ENCODE measurements around the gene CD300H. TPM values are rescaled to one million over a fixed set of nuclear protein-coding genes. Genes with fewer than 3 reads are reported as not detected.
A peak's percentile ranks its signal among the peaks of the same experiment; 100 is the strongest.
"Not testable (repeated sequence)": the region's sequence is repeated elsewhere in the genome, so short reads cannot be mapped to it uniquely, and the experiment has no call there.

The CD300H gene
- total RNA-seq, 1 donor from 2014 or later: not detected

DNA sequence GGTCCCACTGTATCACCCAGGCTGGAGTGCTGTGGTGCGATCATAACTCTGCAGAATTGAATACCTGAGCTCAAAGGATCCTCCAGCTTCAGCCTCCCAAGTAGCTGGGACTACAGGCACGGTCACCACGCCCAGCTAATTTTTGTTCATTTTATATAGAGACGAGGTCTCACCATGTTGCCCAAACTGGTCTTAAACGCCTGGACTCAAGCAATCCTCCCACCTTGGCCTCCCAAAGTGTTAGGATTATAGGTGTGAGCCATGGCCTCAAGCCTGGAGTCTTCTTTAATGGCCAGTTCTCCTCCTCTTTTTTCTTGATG lies 36.5 kb downstream of the CD300H start:
- FAIRE-seq: no peak
- no peak for DNase-seq (ENCODE audit: low spot score in 2 of 2)

DNA sequence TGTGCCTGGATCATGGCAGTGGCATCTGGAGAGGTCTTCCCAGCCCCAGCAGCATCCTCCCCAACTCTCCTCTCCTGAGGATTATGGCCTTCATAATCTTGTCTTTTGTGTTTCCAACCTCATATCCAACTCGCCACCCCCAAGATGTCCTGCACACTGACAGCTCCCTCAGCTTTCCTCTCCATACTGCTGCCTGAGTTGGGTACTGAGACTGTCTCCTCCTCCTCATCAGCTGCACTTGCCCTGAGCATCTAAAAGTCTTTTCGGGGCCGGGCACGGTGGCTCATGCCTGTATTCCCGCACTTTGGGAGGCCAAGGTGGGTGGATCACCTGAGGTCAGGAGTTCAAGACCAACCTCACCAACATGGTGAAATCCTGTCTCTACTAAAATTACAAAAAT lies 38.1 kb downstream of the CD300H start:
- DNase-seq (ENCODE audit: low spot score in 2 of 2) (no peak), FAIRE-seq (no peak)

DNA sequence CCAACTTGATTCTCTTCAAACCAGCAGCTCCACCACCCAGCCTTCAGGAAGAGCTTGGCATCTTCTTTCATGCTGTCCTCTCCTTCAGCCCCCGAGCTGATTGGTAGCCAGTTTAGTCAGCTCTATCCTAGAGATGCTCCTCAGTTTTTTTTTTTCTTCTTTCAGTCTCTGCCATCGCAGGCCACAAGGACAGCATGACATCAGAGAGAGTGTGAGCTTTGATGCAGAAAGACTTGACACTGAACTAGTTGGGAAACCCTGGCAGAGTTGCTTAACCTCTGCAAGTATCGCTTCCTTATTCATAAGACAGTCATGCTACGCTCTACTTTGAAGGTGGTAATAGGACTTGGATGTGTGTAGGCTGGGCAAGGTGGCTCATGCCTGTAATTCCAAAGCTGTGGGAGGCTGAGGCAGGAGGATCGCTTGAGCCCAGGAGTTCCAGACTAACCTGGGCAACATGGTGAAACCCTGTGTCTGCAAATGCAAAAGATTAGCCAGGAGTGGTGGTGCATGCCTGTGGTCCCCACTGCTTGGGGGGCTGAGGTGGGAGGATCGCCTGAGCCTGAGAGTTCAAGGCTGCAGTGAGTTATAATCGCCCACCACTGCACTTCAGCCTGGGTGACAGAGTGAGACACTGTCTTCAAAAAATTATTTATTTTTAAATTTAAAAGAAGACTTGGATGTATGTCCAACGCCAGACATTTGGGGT lies 38.7 kb downstream of the CD300H start:
- FAIRE-seq (no peak), DNase-seq (ENCODE audit: low spot score in 2 of 2) (peak in 1 of 2 donors; percentile 7)

DNA sequence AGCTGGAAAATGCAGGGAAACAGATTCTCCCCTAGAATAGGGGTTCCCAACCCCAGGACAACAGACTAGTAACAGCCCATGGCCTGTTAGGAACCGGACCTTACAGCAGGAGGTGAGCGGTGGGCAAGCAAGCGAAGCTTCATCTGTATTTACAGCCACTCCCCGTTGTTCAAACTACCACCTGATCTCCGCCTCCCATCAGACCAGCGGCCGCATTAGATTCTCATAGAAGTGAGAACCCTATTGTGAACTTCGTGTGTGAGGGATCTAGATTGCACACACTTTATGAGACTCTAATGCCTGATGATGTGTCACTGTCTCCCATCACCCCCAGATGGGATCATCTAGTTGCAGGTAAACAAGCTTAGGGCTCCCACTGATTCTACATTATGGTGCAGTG lies 39.6 kb downstream of the CD300H start:
- DNase-seq (ENCODE audit: low spot score in 2 of 2) (no peak), FAIRE-seq (no peak)

DNA sequence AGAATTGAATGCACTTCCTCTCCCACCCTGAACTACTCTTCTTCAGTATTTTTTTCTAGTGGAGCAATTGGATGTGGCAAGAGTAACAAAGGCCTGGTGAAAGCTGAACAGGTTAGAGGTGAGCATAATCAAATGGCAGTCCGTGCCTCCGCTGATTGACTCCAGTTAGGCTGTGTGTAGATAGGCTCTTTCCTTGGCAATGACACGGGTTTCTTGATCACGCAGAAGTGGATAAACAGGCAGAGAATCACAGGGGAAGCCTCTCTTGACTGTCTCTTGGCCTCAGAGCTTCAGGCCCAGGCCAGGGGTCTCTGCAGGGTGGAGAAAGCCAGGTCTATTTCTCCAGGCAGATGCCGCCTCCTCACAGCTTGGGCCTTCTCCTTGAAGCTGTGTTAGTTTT lies 40.2 kb downstream of the CD300H start:
- FAIRE-seq: no peak
- no peak for DNase-seq (ENCODE audit: low spot score in 2 of 2)

DNA sequence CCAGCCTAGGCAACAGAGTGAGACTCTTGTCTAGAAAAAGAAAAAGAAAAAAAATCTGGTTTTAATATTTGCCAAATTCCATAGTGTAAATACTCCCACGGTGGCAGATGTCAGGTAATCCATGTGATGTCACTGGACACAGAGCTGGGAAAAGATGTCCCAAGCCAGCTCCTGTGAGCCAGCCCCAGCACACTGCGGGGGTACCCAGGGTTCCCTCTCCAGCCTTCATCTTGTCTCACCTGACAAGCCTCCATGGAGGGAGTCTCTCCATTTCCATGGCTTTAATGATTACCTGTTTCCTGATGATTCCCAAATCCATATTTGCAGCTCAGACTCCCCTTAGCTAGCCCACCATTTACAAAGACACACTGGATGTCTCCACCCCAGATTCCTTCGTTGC lies 40.6 kb downstream of the CD300H start:
- DNase-seq (ENCODE audit: low spot score in 2 of 2): no peak
- no peak for FAIRE-seq

DNA sequence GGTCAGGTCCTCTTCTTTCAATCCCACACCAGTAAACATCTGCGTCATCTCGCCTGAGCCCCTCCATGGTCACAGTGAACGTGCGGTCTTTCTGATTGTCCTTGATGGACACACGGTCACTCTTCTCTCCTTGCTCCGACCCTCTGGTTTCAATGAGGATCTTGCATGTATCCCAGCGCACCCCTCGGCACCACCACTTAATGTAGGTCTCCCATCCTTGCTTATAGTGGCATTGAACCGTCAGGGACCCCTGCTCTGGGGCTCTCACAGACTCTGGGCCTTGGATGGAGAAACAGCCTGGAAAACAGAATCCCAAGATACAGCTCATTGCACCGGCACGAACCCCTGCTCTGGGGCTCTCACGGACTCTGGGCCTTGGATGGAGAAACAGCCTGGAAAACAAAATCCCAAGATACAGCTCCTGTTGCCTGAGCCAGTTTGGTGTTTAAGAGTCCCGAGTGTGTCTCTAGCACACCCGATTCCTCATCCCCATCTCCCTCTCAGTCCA lies 41.5 kb downstream of the CD300H start:
- FAIRE-seq (no peak), DNase-seq (ENCODE audit: low spot score in 2 of 2) (no peak)

DNA sequence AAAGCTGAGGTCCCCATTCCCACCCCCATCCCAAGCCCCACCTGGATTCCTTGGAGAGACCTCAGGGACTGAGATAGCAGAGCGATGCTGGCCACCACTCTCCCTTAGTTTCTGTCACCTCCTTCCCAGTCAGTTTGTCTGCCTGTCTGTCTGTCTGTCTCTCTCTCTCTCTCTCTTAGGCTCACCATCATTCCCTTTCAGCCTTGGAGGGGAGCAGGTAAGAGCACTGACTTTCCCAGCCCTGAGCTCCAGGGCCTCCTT lies 41.9 kb downstream of the CD300H start:
- DNase-seq (ENCODE audit: low spot score in 2 of 2): no peak

DNA sequence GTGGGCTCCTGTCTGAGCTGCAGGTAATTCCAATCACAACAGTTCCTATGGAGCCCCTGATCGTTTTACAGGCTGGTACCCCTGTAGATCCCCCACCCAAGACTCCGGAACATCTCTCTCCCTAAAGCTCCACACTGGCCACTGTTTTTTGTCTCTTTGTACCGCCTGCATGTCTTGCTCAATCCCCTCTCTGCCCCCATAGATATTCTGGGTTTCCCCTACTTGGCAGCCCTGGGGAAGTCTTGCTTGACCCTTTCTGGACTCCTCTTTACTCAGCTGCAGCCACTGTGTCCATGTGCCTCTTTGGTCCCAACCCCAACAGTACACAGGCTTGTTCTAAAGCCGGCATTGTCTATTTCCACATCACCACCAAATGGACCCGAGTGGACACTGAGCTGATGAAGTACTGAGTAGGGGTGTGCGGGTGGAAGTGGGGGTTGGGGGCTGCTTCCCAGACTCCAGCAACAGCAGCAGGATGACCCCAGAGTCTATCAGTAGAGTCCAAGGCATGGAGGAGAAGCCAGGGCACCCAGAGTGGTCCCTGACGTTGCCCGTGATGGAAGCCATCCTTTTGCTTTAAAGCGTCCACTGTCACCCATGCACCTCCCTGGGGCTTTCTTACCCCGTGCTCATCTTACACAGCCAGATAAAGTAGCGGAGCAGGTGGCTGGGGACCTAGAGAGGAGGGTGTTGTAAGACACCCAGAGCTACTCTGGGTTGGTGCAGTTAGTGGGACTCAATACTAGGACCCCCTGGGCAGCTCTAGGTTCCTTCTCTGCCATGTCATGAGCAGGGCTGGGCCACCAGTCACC lies 42.5 kb downstream of the CD300H start:
- DNase-seq (ENCODE audit: low spot score in 2 of 2) (no peak), FAIRE-seq (no peak)

More for the DNA sequence above, 41.9 kb downstream of the CD300H start:
- no peak for FAIRE-seq

DNA sequence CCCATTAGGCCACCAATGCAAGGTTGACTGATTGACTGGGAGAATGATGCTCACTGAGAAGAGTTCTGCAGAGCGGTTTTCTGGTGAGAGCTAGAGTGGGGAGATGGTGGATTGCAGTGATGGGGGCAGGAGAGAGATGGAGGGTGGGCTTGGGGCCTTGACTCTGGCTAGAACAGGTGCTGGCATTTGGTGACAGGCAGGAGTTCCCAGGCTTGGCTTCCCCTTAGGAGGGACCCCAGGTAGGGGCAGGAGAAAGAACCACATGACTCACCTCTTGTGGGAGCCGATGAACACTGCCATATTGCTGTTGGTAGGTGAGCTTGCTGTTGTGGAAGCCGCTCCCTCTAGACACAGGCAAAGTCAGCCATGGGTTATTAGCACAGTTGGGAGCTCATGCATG lies 44.0 kb downstream of the CD300H start:
- DNase-seq (ENCODE audit: low spot score in 2 of 2) (no peak), FAIRE-seq (no peak)

DNA sequence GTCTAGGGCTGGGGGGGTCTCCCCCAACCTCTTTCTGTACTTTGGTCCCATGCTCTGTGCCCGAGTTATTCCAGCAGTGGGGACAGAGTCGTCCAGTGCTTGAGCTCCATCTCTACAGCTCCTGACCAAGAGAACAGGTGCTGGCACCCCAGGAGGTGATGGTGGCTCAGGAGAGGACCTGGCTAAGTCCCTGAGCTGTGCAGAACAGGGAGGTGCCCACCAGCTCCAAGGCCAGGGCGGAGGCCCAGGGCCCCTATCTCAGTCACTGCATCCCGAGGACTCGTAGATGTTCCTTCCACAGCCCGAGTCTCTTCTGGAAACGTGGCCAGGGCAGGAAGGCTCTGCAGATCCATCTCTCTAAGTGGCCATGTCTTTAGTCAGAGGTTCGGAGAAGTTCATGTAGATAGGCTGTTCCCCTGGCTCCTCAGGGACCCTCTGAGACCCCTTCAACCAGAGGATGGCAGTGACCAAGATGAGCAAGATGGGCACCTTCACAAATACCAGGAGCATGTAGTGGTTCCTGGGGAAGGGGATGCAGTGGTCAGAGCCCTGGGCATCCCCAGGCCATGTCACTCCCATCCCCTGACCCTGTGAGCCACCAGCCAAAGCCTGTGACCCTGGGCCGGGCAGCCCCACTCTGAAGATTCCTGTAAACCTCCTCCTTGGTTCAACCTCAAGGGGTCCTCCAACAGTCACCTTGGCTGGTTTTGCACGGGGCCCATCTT lies 44.8 kb downstream of the CD300H start:
- FAIRE-seq: no peak

DNA sequence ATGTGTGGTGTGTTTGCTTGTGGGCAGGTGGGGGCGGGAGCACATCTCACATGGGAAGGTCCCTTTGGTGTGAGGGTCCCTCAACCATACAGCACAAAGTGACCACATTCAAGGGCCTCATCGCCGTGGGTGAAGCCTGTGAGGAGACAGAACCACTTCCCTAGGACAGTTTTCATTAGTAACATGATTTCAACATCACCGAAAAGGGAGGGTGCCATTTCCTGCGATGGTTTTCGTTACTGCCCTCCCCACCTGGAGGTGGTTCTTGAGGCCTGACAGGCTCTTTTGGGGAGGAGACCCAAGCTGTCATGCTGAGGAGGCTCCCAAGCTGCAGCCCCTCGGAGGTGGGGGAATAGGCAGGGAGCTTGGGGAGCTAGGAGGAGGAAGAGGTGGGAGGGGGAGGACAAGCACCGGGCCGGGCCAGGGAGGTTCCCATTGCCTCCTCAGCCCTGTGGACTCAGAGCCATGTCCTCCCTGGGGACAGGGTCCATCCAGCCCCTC lies 45.6 kb downstream of the CD300H start:
- FAIRE-seq (no peak), DNase-seq (ENCODE audit: low spot score in 2 of 2) (no peak)

More for the DNA sequence above, 44.8 kb downstream of the CD300H start:
- DNase-seq (ENCODE audit: low spot score in 2 of 2): no peak

DNA sequence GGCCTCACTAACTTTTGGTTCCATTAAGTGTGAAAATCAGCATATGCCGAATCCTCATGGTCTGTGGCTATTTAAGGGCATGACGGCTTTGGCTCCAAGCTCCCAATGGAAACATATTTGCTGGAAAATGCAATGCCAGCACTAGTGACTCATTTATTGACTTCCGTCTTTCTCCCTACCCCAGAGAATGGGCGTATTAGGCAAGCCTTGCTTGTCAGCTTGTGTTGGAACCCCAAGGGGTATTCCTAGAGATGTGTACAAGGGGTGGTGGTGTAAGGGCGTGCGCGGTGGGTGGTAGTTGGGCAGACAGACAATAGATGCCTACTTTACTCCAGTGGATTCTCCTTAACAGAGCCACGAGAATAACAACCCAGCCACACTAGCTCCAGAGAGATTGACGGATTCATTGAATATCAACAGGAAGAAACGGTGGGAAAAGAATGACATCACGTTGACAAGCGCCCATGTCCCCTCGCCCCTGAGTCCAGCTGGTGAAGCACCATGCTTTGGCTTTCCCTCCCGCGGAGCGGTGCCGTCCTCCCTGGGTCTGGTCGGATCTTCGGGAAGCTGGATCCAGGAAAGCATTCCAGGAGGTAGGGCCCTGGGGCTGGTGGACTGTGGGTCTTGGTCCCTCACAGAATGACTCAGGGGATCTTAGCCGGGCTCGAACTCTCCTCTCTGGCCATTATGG lies 46.4 kb downstream of the CD300H start:
- FAIRE-seq: no peak
- no peak for DNase-seq (ENCODE audit: low spot score in 2 of 2)

DNA sequence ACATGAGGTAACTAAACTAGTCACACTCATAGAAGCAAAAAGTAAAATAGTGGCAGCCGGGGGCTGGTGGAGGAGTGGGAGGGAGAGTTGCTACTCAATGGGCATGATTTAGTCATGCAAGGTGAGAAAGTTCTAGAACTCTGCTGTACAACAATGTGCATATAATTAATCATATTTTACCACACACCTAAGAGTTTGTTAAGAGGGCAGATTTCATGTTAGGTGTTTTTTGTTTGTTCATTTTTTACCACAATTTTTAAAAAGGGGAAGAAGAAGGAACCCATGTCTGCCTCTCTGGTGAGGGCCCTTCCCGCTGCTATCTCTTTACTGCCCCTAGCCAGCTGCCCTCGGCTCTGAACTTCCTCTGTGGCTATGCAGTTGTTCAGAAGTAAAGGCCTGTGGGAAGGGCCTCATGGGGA lies 47.3 kb downstream of the CD300H start:
- FAIRE-seq (no peak), DNase-seq (ENCODE audit: low spot score in 2 of 2) (no peak)

DNA sequence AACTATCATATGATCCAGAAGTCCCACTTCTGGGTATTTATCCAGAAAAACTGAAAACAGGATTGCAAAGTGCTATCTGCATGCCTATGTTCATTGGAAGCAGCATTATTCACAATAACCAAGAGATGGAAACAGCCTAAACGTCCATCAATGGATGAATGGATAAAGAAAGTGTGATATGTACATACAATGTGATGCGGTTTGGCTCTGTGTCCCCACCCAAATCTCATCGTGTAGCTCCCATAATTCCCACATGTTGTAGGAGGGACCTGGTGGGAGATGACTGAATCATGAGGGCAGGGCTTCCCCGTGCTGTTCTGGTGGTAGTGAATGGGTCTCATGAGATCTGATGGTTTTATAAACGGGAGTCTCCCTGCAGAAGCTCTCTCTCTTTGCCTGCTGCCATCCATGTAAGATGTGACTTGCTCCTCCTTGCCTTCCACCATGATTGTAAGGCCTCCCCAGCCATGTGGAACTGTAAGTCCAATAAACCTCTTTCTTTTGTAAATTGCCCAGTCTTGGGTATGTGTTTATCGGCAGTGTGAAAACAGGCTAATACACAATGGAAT lies 48.8 kb downstream of the CD300H start:
- FAIRE-seq; DNase-seq (ENCODE audit: low spot score in 2 of 2): not testable (repeated sequence)

DNA sequence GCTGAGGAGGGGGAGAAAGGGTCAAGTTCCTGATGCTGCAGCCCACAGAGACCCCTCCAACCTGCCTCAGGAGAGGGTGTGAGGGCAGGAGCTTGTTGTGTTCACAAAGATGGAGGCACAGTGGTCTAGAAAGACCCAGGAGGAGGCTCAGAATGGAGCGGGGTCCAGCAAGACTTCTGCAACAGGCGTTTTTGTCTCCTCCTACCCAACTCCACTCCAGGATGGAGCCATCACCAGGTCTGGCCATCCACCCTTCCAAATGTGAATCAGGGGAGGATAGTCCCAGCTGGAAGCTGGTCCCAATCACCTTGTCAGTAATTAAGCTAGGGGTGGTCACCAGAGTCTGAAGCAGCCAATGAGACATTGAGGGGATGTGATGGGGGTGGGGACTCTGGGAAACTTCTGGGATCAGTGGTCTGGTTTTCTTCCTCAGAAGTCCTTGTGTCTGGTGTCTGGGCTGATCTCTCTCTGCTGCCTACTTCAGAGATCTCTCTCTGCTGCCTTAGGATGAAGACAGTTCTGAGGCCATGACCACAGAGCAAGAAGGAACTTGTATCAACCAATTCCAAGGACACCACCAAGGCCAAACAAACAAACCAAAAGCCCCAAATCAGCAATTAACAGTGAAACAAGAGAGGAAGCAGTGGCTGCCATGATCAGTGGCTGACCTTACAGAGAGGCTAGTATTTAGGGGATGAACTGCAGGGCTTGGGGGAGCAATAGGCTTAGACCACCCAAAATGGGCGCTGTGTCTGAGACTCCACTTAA lies 50.6 kb downstream of the CD300H start:
- DNase-seq (ENCODE audit: low spot score in 2 of 2) (no peak), FAIRE-seq (no peak)

DNA sequence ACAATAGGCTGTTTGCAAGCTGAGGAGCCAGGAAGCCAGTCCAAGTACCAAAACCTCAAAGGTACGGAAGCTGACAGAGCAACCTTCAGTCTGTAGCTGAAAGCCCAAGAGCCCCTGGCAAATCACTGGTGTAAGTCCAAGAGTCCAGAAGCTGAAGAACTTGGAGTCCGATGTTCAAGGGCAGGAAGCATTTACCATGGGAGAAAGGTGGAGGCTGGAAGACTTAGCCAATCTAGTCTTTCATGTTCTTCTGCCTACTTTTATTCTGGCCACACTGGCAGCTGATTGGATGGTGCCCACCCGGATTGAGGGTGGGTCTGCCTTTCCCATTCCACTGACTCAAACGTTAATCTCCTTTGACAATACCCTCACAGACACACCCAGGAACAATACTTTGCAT lies 51.4 kb downstream of the CD300H start:
- FAIRE-seq: no peak
- no peak for DNase-seq (ENCODE audit: low spot score in 2 of 2)

DNA sequence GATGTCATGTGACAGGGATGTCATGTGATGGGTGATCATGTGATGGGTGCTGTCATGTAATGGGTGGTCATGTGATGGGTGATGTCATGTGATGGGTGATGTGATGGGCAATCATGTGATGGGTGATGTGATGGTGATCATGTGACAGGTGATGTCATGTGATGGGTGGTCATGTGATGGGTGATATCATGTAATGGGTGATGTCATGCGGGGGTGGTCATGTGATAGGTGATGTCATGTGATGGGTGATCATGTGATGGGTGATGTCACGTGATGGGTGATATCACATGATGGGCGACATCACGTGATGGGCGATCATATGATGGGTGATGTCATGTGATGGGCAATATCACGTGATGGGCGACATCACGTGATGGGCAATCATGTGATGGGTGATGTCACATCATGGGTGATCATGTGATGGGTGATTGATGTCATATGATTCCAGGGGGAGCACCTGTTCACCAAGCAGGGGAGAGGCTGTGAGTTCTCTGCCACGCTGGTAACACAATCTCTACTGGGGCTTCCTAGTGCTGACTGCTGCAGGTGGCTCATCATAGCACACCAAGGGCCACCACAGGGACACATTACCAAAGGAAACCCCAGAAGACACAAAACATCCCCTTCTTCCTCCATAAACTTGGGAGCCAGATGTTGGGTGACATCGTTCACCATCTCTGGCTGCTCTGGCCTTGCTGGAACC lies 52.5 kb downstream of the CD300H start:
- FAIRE-seq: no peak
- no peak for DNase-seq (ENCODE audit: low spot score in 2 of 2)
